Glutamatergic neuron (in vitro differentiated cells): Measurements from ENCODE around the gene EXOSC7. TPM values are rescaled to one million over a fixed set of nuclear protein-coding genes. Genes with fewer than 3 reads are reported as not detected.

Experiments used
- DNase-seq: peaks from one replicate; pipeline ENCODE4 v3.0.0; 2022
- H3K27ac Mint-ChIP-seq: one replicate; pipeline ENCODE4 v1.8.0; 2020; ENCODE audit warnings: mild to moderate bottlenecking, mixed read lengths, inconsistent platforms; ENCODE audit not compliant: unreplicated experiment
- H3K27me3 Mint-ChIP-seq: one replicate; pipeline ENCODE4 v1.8.0; 2020; ENCODE audit warnings: mild to moderate bottlenecking, moderate library complexity, mixed read lengths, inconsistent platforms; ENCODE audit not compliant: unreplicated experiment
- H3K36me3 Mint-ChIP-seq: one replicate; pipeline ENCODE4 v1.8.0; 2020; ENCODE audit warnings: mild to moderate bottlenecking, mixed read lengths, inconsistent platforms; ENCODE audit not compliant: unreplicated experiment
- H3K4me1 Mint-ChIP-seq: one replicate; pipeline ENCODE4 v1.8.0; 2020; ENCODE audit warnings: mild to moderate bottlenecking, low read depth, mixed read lengths, inconsistent platforms; ENCODE audit not compliant: unreplicated experiment
- H3K4me3 Mint-ChIP-seq: one replicate; pipeline ENCODE4 v1.8.0; 2020; ENCODE audit warnings: mild to moderate bottlenecking, mixed read lengths, inconsistent platforms; ENCODE audit not compliant: unreplicated experiment
- H3K9me3 Mint-ChIP-seq: one replicate; pipeline ENCODE4 v1.8.0; 2020; ENCODE audit warnings: mild to moderate bottlenecking, moderate library complexity, mixed read lengths, inconsistent platforms; ENCODE audit not compliant: unreplicated experiment
- total RNA-seq: library from RNA; stranded (reverse); fragmentation: NEBNext Ultra II Directional; extraction: Animal tissue kit (Norgen Biotek cat#: 25700); gene quantifications from one replicate; pipeline ENCODE4 v1.2.1, GENCODE V29; 2021; ENCODE audit not compliant: unreplicated experiment
- TF ChIP-seq, protein P1 (sequence below): fragments of 200-600 bp; sonication (generic); IDR thresholded peaks from one replicate; pipeline ENCODE4 v1.5.0; 2021; ENCODE audit not compliant: partially characterized antibody, unreplicated experiment

Gene EXOSC7
- total RNA-seq, 1 donor from 2014 or later: 30.9 TPM

- Mint-ChIP-seq H3K27ac (no peak overlapping the region), H3K4me3 (no peak overlapping the region), H3K36me3 (no peaks in the 10 kb centered on the region), H3K27me3 (peaks cover 3% of the 10 kb centered on the region), H3K9me3 (no peaks in the 10 kb centered on the region), H3K4me1 (peaks cover 10% of the 10 kb centered on the region)
- TF ChIP-seq, protein P1, sequence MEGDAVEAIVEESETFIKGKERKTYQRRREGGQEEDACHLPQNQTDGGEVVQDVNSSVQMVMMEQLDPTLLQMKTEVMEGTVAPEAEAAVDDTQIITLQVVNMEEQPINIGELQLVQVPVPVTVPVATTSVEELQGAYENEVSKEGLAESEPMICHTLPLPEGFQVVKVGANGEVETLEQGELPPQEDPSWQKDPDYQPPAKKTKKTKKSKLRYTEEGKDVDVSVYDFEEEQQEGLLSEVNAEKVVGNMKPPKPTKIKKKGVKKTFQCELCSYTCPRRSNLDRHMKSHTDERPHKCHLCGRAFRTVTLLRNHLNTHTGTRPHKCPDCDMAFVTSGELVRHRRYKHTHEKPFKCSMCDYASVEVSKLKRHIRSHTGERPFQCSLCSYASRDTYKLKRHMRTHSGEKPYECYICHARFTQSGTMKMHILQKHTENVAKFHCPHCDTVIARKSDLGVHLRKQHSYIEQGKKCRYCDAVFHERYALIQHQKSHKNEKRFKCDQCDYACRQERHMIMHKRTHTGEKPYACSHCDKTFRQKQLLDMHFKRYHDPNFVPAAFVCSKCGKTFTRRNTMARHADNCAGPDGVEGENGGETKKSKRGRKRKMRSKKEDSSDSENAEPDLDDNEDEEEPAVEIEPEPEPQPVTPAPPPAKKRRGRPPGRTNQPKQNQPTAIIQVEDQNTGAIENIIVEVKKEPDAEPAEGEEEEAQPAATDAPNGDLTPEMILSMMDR: no peak
- DNase-seq: no peak
Observed at GRCh38 chr3:44970926-44971490, 5.0 kb upstream of the EXOSC7 start.

GRCh38 chr3:44974416-44974815, 1.6 kb upstream of the EXOSC7 start:
- TF ChIP-seq, protein P1: no peak
- Mint-ChIP-seq H3K36me3 (no peaks in the 10 kb centered on the region), H3K27me3 (peaks cover 3% of the 10 kb centered on the region), H3K4me3 (peak overlapping the region; percentile 97), H3K4me1 (peaks cover 10% of the 10 kb centered on the region), H3K27ac (no peak overlapping the region), H3K9me3 (peaks cover 4% of the 10 kb centered on the region)
- DNase-seq: no peak

GRCh38 chr3:44981220-44981619, 5.2 kb downstream of the EXOSC7 start:
- H3K27me3 Mint-ChIP-seq: no peaks in the 10 kb centered on the region
- TF ChIP-seq, protein P1: no peak
- H3K27ac Mint-ChIP-seq: no peak overlapping the region
- no peaks in the 10 kb centered on the region for H3K4me1 Mint-ChIP-seq
- H3K36me3 Mint-ChIP-seq: peaks cover 6% of the 10 kb centered on the region
- H3K9me3 Mint-ChIP-seq: peaks cover 4% of the 10 kb centered on the region
- no peak overlapping the region for H3K4me3 Mint-ChIP-seq
- DNase-seq: no peak

- Mint-ChIP-seq H3K9me3 (no peaks in the 10 kb centered on the region), H3K36me3 (peaks cover 6% of the 10 kb centered on the region), H3K4me1 (no peaks in the 10 kb centered on the region), H3K4me3 (no peak overlapping the region), H3K27ac (no peak overlapping the region), H3K27me3 (no peaks in the 10 kb centered on the region)
- no peak for DNase-seq
- TF ChIP-seq, protein P1: no peak
Observed at GRCh38 chr3:44981751-44982150, 5.7 kb downstream of the EXOSC7 start.

DNA sequence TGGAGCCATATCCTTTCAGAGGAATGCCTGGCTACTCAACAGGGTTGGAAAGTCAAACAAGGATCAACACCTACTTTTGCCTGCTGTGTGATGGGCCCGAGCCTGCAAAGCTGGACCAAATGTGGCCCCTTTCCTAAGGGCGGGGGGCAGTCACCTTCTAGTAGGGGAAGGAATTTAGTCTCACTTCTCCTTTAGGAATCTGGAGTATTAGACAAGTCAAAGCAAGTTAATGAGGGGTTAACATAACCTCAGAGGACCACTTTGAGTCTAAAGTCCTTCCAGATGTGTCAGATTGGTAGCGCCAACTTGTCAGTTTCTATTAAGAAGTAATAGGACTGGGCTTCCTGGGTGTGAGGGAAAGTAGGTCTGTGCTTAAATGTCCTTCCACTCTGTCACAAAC, 6.8 kb downstream of the EXOSC7 start:
- no peaks in the 10 kb centered on the region for H3K4me1 Mint-ChIP-seq
- no peak overlapping the region for H3K27ac Mint-ChIP-seq
- H3K9me3 Mint-ChIP-seq: no peaks in the 10 kb centered on the region
- DNase-seq: no peak
- H3K4me3 Mint-ChIP-seq: no peak overlapping the region
- peaks cover 6% of the 10 kb centered on the region for H3K36me3 Mint-ChIP-seq
- no peaks in the 10 kb centered on the region for H3K27me3 Mint-ChIP-seq
- TF ChIP-seq, protein P1: no peak
